Measurements from ENCODE around the gene EMC10. TPM values are rescaled to one million over a fixed set of nuclear protein-coding genes. Genes with fewer than 3 reads are reported as not detected.
"Not testable (repeated sequence)": the region's sequence is repeated elsewhere in the genome, so short reads cannot be mapped to it uniquely, and the experiment has no call there.

Gene EMC10
- total and polyA plus RNA-seq, 2 of the 4 experiments (the other 2 are of a cell fraction), result 11.3 to 90.9 TPM

GRCh38 chr19:50528052-50528451, 51.7 kb downstream of the EMC10 start:
- H3K4me1 ChIP-seq (ENCODE audit: control insufficient read depth, insufficient read depth, low read length); H3K36me3 ChIP-seq (ENCODE audit: control insufficient read depth, insufficient read depth, low read length); H2BK15ac ChIP-seq (ENCODE audit: low read depth, low read length); H2BK120ac ChIP-seq (ENCODE audit: low read depth, low read length); H2AFZ ChIP-seq (replicated peaks; ENCODE audit: low read length, poor library complexity); H3K27ac ChIP-seq (ENCODE audit: insufficient read depth, low read length); H4K91ac ChIP-seq (ENCODE audit: insufficient read depth, low read depth, low read length); H3K56ac ChIP-seq (ENCODE audit: extremely low read depth, insufficient read depth, low read length); DNase-seq; H3K9me1 ChIP-seq (ENCODE audit: insufficient read depth, low read length); H3K9me3 ChIP-seq (ENCODE audit: control insufficient read depth, insufficient read depth, low read length); H3K4me3 ChIP-seq (ENCODE audit: insufficient read depth, low read depth, low read length); ATAC-seq (ENCODE audit: low read depth); H3K4me2 ChIP-seq (ENCODE audit: low read depth, low read length); H3K9ac ChIP-seq (ENCODE audit: low read depth, low read length); H3K18ac ChIP-seq (ENCODE audit: low read depth, low read length); H2BK20ac ChIP-seq (ENCODE audit: low read depth, low read length); CTCF ChIA-PET; H3K4ac ChIP-seq (ENCODE audit: low read depth, low read length); H3K27me3 ChIP-seq (ENCODE audit: control insufficient read depth, insufficient read depth, low read length); H4K5ac ChIP-seq (ENCODE audit: low read depth, low read length); H2BK5ac ChIP-seq (ENCODE audit: low read depth, low read length, poor library complexity, severe bottlenecking); H2AK5ac ChIP-seq (ENCODE audit: low read depth, low read length); intact Hi-C loops (cut with micrococcal nuclease); H3K23ac ChIP-seq (ENCODE audit: low read depth, low read length); H3K79me1 ChIP-seq (ENCODE audit: low read depth in 1 of 2, low read length in 2 of 2); H4K8ac ChIP-seq (ENCODE audit: low read depth in 2 of 2, low read length in 2 of 2); in situ Hi-C loops (cut with MboI; ENCODE audit: low sequenced_read_pairs); dilution Hi-C loops (cut with HindIII; ENCODE audit: low sequenced_read_pairs, unreplicated experiment); H4K20me1 ChIP-seq (ENCODE audit: insufficient read depth, low read length); BruUV-seq (replicated peaks); H3K14ac ChIP-seq (replicated peaks; ENCODE audit: low read depth, low read length); H2AK9ac ChIP-seq (replicated peaks; ENCODE audit: low read depth, low read length, poor library complexity): not testable (repeated sequence)
- no CpG with 5 or more reads among the region's 3 CpGs for WGBS, 2 experiments (ENCODE audit: extremely low coverage in 2 of 2, insufficient read length in 1 of 2)
- POLR2A ChIA-PET (ENCODE audit: unreplicated experiment), result interaction anchor here (0.6 kb wide), 1 partner anchor 10 kb away, joined by 5 read pairs; no protein-coding TSS in a partner anchor

All from IMR-90 (cell line).